Activated naive CD4-positive, alpha-beta T cell treated with anti-CD3 and anti-CD28 coated beads for 36 hours (primary cell): Measurements from ENCODE around the gene BTG4. TPM values are rescaled to one million over a fixed set of nuclear protein-coding genes. Genes with fewer than 3 reads are reported as not detected.
A peak's percentile ranks its signal among the peaks of the same experiment; 100 is the strongest.

Source experiments
- CTCF ChIA-PET: fragments of 350-600 bp; sonication (Branson Sonifier 250); formaldehyde crosslinking; loops from one replicate; lab custom pipeline; 2021; ENCODE audit warnings: antibody characterized with exemption; lab: Charles Lee
- DNase-seq: peaks from one replicate; pipeline ENCODE4 v3.0.0-alpha.2; 2020
- H3K27ac Mint-ChIP-seq: one replicate; pipeline ENCODE4 v1.8.0; 2021; ENCODE audit warnings: mild to moderate bottlenecking, mixed read lengths
- H3K27me3 Mint-ChIP-seq: one replicate; pipeline ENCODE4 v1.8.0; 2021; ENCODE audit warnings: low read depth, mixed read lengths
- H3K36me3 Mint-ChIP-seq: one replicate; pipeline ENCODE4 v1.8.0; 2021; ENCODE audit warnings: low read depth, mixed read lengths
- H3K4me1 Mint-ChIP-seq: one replicate; pipeline ENCODE4 v1.8.0; 2021; ENCODE audit warnings: low read depth, mixed read lengths
- H3K4me3 Mint-ChIP-seq: one replicate; pipeline ENCODE4 v1.8.0; 2021; ENCODE audit warnings: mild to moderate bottlenecking, moderate library complexity, mixed read lengths
- H3K9me3 Mint-ChIP-seq: one replicate; pipeline ENCODE4 v1.8.0; 2021; ENCODE audit warnings: mixed read lengths
- intact Hi-C: fragments of 100-400 bp; cut with micrococcal nuclease; formaldehyde crosslinking; loops from one replicate; pipeline ENCODE4 v1.15.1; 2023
- total RNA-seq, 2 experiments: library from RNA; stranded (reverse); gene quantifications; one replicate each; pipeline ENCODE4 v1.2.3, GENCODE V29; 2021

BTG4 gene
- total RNA-seq, 2 experiments from 2014 or later = not detected

DNA sequence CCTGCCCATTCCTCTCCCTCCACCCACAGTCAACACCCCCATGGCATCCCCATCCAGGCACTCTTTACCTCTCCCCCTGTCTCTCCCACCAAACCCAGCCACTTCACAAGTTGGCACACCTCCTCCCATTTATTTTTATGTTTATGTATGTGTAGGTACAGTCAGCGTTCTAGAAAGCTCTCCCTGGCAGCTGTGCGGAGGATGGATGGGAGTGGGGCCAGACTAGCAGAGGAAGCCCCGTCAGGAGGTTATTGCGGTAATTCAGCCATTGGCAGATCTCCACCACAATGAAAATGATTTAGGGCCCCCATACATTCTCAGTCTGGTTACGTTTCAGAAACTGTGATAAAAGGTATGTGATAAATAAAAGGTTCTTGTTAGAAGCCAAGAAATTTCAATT is 51.3 kb downstream of the BTG4 start:
- no peaks in the 10 kb centered on the region for H3K9me3 Mint-ChIP-seq
- H3K4me1 Mint-ChIP-seq = no peaks in the 10 kb centered on the region
- CTCF ChIA-PET = interaction anchor here (0.6 to 2.2 kb wide), 2 partner anchors 32 to 47 kb away, joined by 3 to 5 read pairs; no protein-coding TSS in a partner anchor
- no peaks in the 10 kb centered on the region for H3K36me3 Mint-ChIP-seq
- DNase-seq = no peak
- intact Hi-C loops = loop anchor here (5.0 kb wide), 1 partner anchor 51 kb away; the partner anchor contains the start of genes BTG4 and HOATZ
- H3K4me3 Mint-ChIP-seq = no peak overlapping the region
- H3K27me3 Mint-ChIP-seq = peaks cover 14% of the 10 kb centered on the region
- H3K27ac Mint-ChIP-seq = no peak overlapping the region

DNA sequence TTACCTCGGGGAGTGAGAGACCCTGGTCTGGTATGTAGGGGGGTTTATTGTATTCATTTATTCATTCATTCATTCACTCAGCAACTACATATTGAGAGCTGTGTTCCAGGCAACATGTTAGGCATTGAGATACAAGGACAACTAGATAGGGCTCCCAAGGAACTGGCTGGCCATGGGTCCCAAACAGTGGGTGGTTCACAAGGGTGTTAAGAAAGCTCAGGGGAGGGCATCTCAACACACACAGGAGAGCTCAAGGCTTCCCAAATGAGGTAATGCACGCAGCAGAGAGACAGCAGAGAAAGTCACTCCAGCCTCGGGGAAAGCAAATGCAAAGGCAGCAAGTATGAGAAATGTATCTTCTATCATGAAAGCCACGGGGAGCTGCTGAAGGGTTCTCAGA is 51.8 kb downstream of the BTG4 start:
- H3K4me1 Mint-ChIP-seq = no peaks in the 10 kb centered on the region
- H3K27me3 Mint-ChIP-seq = peaks cover 14% of the 10 kb centered on the region
- H3K36me3 Mint-ChIP-seq = no peaks in the 10 kb centered on the region
- no peak for DNase-seq
- H3K4me3 Mint-ChIP-seq = no peak overlapping the region
- CTCF ChIA-PET = interaction anchor here (0.6 to 2.2 kb wide), 2 partner anchors 31 to 47 kb away, joined by 3 to 5 read pairs; no protein-coding TSS in a partner anchor
- no peak overlapping the region for H3K27ac Mint-ChIP-seq
- no peaks in the 10 kb centered on the region for H3K9me3 Mint-ChIP-seq
- intact Hi-C loops = loop anchor here (5.0 kb wide), 1 partner anchor 52 kb away; the partner anchor contains the start of genes BTG4 and HOATZ

DNA sequence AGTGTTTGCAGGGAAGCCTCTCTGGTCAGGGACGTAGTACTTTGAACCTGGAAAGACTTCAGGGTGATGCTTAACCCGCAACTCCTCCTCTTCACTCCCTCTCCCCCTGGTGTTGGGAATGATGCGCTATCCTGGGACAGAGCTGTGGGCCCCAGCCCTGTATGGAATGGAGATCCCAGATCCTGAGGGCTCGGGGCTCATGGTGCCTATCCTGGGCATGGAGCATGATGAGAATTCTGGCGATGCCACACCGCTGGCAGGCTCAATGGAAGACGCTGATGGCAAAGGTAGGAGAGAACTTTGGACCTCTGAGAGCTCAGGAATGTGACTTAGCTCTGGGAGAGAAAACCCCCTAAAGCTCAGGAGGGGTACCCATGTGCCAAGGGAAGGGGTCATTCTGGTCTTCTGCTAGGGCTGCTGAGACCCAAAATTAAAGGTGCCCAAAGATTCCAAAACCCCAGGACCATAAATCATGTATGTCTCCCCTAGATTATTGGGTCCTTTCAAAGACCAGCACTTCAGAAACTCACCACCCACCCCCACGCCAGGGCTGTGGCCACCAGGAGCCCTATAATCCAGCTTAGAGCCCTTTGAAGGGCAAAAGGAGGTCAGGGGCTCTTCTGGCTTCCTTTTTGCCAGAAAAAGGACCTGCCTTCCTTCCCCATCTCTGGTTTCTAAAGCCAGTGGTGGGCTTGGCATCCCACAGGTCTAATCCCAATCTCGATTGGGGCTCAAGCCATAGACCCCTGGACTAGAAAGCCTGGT is 52.5 kb downstream of the BTG4 start:
- Mint-ChIP-seq H3K27ac (no peak overlapping the region), H3K4me3 (no peak overlapping the region), H3K27me3 (peaks cover 14% of the 10 kb centered on the region), H3K4me1 (no peaks in the 10 kb centered on the region), H3K36me3 (no peaks in the 10 kb centered on the region), H3K9me3 (no peaks in the 10 kb centered on the region)
- intact Hi-C loops = loop anchor here (5.0 kb wide), 1 partner anchor 53 kb away; the partner anchor contains the start of genes BTG4 and HOATZ
- DNase-seq = no peak
- CTCF ChIA-PET = interaction anchor here (0.6 to 1.4 kb wide), 2 partner anchors 13 to 310 kb away, joined by 3 to 7 read pairs; no protein-coding TSS in a partner anchor

DNA sequence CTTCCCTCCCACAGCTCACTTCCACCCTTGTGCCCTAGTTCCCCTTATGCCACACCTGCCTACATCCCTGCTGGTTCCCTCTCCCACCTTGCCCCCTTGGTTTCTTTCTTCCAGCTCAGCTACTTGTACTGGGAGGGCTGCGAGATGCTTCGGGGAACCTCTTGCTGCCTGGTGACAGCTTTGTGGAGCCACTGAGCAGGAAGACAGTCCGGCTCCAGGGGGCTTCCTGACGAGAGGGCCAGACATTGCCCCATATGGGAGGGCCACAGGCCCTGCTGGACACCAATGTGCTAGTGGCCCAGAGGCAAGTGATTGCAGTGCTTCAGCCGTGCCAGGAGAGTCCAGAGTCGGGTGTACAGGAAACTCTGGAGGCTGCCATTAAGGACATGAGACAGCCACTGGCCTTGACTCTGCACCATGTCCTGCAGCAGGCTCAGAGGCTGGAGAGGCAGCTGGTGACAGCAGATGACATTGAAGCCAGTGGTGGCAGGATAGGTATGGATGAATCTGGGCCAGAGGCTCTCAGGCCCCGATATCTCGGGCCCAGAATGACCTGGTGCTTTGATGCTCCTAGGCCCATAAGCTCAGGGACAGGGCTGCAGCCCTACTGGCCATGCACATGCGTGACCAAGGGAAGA is 54.3 kb downstream of the BTG4 start:
- Mint-ChIP-seq H3K4me1 (no peaks in the 10 kb centered on the region), H3K27ac (no peak overlapping the region), H3K36me3 (no peaks in the 10 kb centered on the region), H3K27me3 (peaks cover 14% of the 10 kb centered on the region), H3K4me3 (no peak overlapping the region), H3K9me3 (no peaks in the 10 kb centered on the region)
- intact Hi-C loops = no loop called here
- CTCF ChIA-PET = no interaction called here
- no peak for DNase-seq

DNA sequence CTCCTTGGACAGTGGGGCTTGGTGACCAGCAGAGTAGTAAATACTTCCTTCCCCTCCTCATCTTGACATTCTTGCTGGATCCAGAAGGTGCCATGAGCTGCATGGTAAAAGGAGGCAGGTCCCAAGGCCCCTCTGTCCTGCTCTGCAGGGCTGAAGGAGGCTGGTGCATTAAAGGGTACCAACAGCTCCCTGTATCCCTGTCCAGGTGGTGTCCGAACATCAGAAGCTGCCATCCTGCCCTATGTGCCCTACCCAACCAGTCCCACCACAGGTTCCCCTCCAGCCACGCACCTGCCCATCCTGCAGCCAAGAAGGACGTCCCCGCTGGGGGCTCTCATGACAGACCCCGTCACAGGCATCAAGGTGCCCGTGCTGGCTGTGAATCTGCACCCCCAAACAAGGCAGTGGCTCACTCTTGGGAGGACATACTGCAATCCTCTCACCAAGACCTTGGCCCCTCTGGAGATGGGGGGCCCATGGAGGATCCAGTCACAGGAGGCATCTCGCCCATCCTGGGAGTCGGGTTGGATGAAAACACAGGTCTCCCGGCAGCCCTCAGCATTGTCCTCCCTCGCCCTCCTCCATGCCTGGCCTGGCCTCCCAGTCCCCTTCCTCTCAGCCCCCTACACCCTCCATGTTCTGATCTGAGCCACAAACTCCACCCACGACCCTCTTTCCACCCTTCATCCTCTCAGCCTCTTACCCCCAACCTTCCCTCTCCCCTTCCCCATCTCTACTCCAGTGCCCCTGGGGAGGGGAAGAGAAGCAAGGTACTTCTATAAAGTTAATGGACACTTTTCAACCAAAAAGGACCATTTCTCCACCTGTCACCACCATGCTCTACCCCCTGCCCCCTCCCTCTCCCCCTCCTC is 55.1 kb downstream of the BTG4 start:
- H3K36me3 Mint-ChIP-seq = no peaks in the 10 kb centered on the region
- peaks cover 14% of the 10 kb centered on the region for H3K27me3 Mint-ChIP-seq
- intact Hi-C loops = no loop called here
- no peaks in the 10 kb centered on the region for H3K9me3 Mint-ChIP-seq
- no peak for DNase-seq
- no peak overlapping the region for H3K27ac Mint-ChIP-seq
- CTCF ChIA-PET = interaction anchor here (0.9 to 2.9 kb wide), 3 partner anchors 11 to 105 kb away, joined by 3 to 13 read pairs (median 3); no protein-coding TSS in a partner anchor
- no peaks in the 10 kb centered on the region for H3K4me1 Mint-ChIP-seq
- no peak overlapping the region for H3K4me3 Mint-ChIP-seq

DNA sequence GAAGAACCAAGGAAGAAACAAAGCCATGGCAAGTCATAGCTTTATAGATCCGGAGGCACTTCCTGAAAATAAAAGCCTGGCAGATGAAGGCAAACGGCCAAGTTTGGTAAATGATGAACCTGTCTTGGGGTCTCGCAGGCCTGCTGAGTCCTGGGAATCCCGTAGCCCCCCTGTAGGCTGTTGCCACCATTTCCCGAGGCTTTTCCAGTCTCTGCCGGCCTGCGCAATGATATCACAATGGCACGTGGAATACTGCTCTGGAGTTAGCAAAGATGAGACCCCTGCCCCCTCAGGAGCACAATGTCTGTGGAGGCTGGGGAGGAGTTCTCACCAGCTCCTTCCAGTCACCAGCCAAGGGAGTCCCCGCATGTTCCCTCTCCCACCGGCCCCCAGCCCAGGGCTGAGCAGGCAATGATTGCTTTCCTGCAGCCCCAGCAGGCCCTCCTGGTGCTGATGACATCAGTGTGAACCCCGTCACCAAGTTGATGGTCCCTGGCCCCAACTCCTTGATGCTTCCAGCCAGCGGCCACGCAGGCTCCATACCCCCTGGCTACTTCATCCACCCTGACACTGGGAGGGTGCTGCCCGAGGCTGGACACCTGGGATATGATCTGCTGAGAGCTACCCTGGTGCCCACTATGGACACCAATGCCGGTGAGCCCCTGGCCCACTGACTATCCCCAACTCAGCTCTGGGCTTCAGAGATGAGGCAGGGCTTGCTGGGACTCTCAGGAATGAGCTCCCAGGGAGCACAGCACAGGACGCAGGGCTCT is 55.9 kb downstream of the BTG4 start:
- no peak overlapping the region for H3K27ac Mint-ChIP-seq
- CTCF ChIA-PET = interaction anchor here (0.9 to 2.9 kb wide), 7 partner anchors 10 to 385 kb away, joined by 3 to 18 read pairs (median 4); no protein-coding TSS in a partner anchor
- H3K4me1 Mint-ChIP-seq = no peaks in the 10 kb centered on the region
- H3K4me3 Mint-ChIP-seq = no peak overlapping the region
- no peaks in the 10 kb centered on the region for H3K9me3 Mint-ChIP-seq
- H3K36me3 Mint-ChIP-seq = no peaks in the 10 kb centered on the region
- intact Hi-C loops = no loop called here
- no peak for DNase-seq
- H3K27me3 Mint-ChIP-seq = peaks cover 14% of the 10 kb centered on the region

DNA sequence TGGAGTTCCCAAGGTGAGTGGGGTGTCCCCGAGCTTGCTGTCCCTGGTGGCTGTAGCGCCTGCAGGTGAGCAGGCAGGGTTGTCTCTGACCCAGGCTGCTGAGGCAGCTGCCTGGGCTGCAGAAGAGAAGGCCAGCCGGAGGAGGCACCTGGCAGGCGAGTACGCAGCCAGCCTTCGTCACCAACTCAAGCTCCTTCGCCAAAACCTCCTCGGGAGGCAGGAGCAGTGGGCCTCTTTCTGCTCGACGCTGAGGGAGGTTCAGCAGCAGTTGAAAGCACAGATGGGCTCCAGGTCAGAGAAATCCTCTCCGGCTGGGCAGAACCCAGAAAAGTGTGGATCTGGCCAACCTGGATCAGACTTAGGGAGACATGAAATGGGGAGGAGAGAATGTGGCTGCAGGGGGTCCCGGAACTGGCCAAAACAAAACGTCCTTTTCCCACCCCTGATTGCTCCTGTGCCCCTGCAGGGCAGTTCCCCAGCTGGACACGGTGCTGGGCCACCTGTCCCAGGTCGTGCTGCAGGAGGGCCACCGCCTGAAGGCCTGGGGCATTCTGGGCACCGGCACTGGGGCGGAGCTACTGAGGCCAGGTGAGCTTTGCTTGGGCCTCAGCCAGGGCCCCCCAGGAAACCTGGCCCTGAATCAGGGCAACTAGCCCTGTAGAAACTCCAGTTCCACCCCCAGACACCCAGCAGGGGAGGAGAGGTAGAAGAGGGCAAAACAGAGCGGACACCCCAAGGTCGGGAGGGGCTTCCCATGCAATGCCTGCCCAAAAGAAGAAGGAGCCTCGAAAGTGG is 56.7 kb downstream of the BTG4 start:
- Mint-ChIP-seq H3K36me3 (no peaks in the 10 kb centered on the region), H3K27me3 (peaks cover 9% of the 10 kb centered on the region), H3K4me3 (no peak overlapping the region), H3K27ac (no peak overlapping the region), H3K9me3 (no peaks in the 10 kb centered on the region), H3K4me1 (no peaks in the 10 kb centered on the region)
- DNase-seq = no peak
- CTCF ChIA-PET = interaction anchor here (0.5 to 3.1 kb wide), 22 partner anchors 9 to 386 kb away, joined by 3 to 22 read pairs (median 4); partner anchors contain the start of gene LAYN
- intact Hi-C loops = no loop called here

DNA sequence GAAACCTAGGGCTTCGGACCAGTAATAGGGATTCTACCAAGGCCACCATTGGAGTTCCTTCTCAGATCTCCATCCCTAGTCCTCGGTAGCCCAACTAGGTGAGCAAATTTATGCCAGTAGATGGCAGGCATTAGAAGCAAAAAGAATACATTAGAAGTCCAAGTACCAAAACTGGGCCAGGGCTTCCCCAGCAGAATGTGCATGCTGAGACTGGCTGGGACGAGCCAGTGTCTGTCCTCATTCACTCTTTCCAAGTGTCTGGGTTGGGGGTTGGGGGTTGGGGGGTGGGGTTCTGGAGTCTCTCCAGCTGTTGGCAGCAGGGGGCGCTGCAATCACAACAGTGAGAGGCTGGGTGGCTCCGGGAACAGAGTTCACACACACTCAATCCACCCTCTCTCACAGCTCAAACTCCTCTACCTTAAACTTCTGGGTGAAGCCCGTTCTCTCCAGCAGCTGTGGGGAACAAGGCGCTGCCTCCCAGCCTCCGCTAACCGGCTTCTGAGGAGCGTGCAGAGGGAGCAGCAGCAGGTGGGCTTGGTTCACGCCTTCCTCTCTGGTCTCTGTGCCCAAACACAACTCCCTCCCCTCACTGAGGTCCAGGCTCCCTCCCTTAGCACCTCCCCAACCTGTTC is 57.5 kb downstream of the BTG4 start:
- H3K4me1 Mint-ChIP-seq = no peaks in the 10 kb centered on the region
- no peak overlapping the region for H3K27ac Mint-ChIP-seq
- peak; percentile 85 for DNase-seq
- intact Hi-C loops = loop anchor here (1.0 kb wide), 8 partner anchors 67 to 387 kb away; partner anchors contain the start of gene SIK2
- H3K9me3 Mint-ChIP-seq = no peaks in the 10 kb centered on the region
- H3K36me3 Mint-ChIP-seq = no peaks in the 10 kb centered on the region
- no peak overlapping the region for H3K4me3 Mint-ChIP-seq
- CTCF ChIA-PET = interaction anchor here (0.5 to 3.1 kb wide), 23 partner anchors 8 to 387 kb away, joined by 3 to 22 read pairs (median 4); partner anchors contain the start of gene LAYN
- H3K27me3 Mint-ChIP-seq = peaks cover 5% of the 10 kb centered on the region

DNA sequence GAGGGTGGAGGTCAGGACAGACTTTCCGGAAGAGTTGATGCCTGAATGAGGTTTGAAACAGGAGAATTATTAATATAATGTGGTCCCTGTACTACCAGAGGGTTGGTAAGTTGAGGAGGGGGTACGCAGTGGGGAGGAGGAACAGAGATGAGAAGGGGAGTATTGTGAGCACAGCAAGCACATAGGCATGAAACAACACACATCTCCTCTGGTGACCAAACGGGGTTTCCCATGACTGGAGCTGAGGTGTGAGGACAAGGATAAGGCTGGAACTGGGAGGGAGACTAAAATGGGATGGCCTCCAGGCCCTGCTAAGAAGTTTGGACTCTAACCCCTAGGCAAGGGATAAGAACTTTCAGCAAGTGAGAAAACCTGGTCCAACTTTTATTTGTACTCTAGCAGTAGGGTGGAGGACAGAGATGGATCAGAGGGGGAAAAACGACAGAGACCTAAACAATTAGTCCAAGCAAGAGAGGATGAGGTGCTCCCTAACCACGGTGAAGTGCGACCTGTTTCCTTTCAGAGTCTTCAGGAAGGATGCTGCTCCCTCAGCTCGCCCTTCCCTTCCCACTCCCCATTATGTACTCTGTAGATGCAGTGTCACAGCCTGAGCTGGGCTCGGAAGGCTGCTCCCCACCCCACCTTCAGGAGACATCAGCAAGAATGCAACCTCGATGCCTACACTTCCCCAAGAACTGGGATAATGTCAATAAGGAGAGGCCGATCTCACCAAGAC is 59.2 kb downstream of the BTG4 start:
- H3K9me3 Mint-ChIP-seq = no peaks in the 10 kb centered on the region
- H3K27ac Mint-ChIP-seq = no peak overlapping the region
- no peaks in the 10 kb centered on the region for H3K4me1 Mint-ChIP-seq
- H3K4me3 Mint-ChIP-seq = no peak overlapping the region
- CTCF ChIA-PET = interaction anchor here (0.8 to 3.1 kb wide), 2 partner anchors 96 to 110 kb away, joined by 3 to 22 read pairs; no protein-coding TSS in a partner anchor
- no peaks in the 10 kb centered on the region for H3K27me3 Mint-ChIP-seq
- DNase-seq = no peak
- H3K36me3 Mint-ChIP-seq = no peaks in the 10 kb centered on the region
- intact Hi-C loops = no loop called here

DNA sequence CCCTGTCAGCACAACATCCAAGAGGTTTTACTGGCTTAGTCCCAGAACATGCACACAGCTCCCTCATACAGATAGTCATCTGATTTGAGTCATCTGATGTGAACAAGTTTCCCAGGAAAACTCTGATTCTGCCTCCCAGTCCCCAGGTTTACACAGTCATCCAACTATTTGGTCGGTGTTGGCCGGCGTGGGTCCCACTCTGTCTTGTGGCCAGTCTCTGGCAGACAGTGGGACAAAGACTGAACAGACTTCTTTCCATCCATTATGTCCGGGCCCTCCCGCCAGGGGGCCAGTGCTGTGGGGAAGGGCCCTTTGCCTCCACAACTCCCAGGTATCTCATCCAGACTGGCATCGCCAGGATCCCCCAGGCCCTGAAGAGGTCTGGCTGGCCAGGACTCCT is 60.0 kb downstream of the BTG4 start:
- intact Hi-C loops = no loop called here
- no peak for DNase-seq

More for the DNA sequence above, 60.0 kb downstream of the BTG4 start:
- no peaks in the 10 kb centered on the region for H3K36me3 Mint-ChIP-seq
- no peak overlapping the region for H3K27ac Mint-ChIP-seq
- no peak overlapping the region for H3K4me3 Mint-ChIP-seq
- no peaks in the 10 kb centered on the region for H3K9me3 Mint-ChIP-seq
- no peaks in the 10 kb centered on the region for H3K4me1 Mint-ChIP-seq
- CTCF ChIA-PET = interaction anchor here (0.7 to 2.6 kb wide), 2 partner anchors 23 to 150 kb away, joined by 3 to 7 read pairs; partner anchors contain the start of gene SIK2
- H3K27me3 Mint-ChIP-seq = no peaks in the 10 kb centered on the region
